SK-N-SH treated with all-trans-retinoic acid at 6 μM for 48 hours (cell line): ENCODE measurements around the gene ASTN2.

Source experiments
- ATAC-seq: fragments of 200-7000 bp; cut with Tn5 transposase; 3 replicates; pipeline ENCODE4 v1.9.1; 2020; ENCODE audit warnings: mild to moderate bottlenecking, moderate library complexity
- ARNTL ChIP-seq: fragments of 450-650 bp; formaldehyde crosslinking; IDR thresholded peaks from 2 replicates; pipeline ENCODE4 v1.5.0; 2020; ENCODE audit warnings: low read depth, mild to moderate bottlenecking, moderate library complexity, borderline replicate concordance
- BACH2 ChIP-seq: fragments of 250-450 bp; sonication (Bioruptor Pico); IDR thresholded peaks from 2 replicates; pipeline ENCODE4 v1.9.0; 2021; ENCODE audit warnings: mild to moderate bottlenecking, borderline replicate concordance
- CSDC2 ChIP-seq: fragments of 250-450 bp; sonication (Bioruptor Pico); IDR thresholded peaks from 2 replicates; pipeline ENCODE4 v1.5.0; 2020; ENCODE audit warnings: mild to moderate bottlenecking, moderate library complexity
- ESRRG ChIP-seq: fragments of 250-450 bp; sonication (Bioruptor Pico); IDR thresholded peaks from 2 replicates; pipeline ENCODE4 v1.6.1; 2021; ENCODE audit warnings: mild to moderate bottlenecking
- GLIS3 ChIP-seq: fragments of 250-450 bp; sonication (Bioruptor Pico); IDR thresholded peaks from 2 replicates; pipeline ENCODE4 v1.5.0; 2020; ENCODE audit warnings: mild to moderate bottlenecking, moderate library complexity
- ISL1 ChIP-seq: fragments of 250-450 bp; sonication (Bioruptor Pico); IDR thresholded peaks from 2 replicates; pipeline ENCODE4 v2.1.2; 2022; ENCODE audit warnings: mild to moderate bottlenecking, moderate library complexity
- OSR1 ChIP-seq: fragments of 250-450 bp; sonication (Bioruptor Pico); IDR thresholded peaks from 2 replicates; pipeline ENCODE4 v1.8.0; 2022; ENCODE audit warnings: moderate library complexity, mild to moderate bottlenecking, inconsistent platforms
- POU6F1 ChIP-seq: fragments of 250-450 bp; sonication (Bioruptor Pico); IDR thresholded peaks from 2 replicates; pipeline ENCODE4 v1.8.0; 2021; ENCODE audit warnings: low read depth, mild to moderate bottlenecking, moderate library complexity, borderline replicate concordance
- PPARA ChIP-seq: fragments of 250-450 bp; sonication (Bioruptor Pico); IDR thresholded peaks from 2 replicates; pipeline ENCODE4 v1.5.0; 2020; ENCODE audit warnings: mild to moderate bottlenecking, borderline replicate concordance
- RARB ChIP-seq: fragments of 250-450 bp; sonication (Bioruptor Pico); IDR thresholded peaks from 2 replicates; pipeline ENCODE4 v1.8.0; 2021; ENCODE audit warnings: mild to moderate bottlenecking, moderate library complexity
- SNAI2 ChIP-seq: fragments of 250-450 bp; sonication (Bioruptor Pico); IDR thresholded peaks from 2 replicates; pipeline ENCODE4 v1.5.0; 2020; ENCODE audit warnings: mild to moderate bottlenecking, moderate library complexity
- TCF4 ChIP-seq: fragments of 250-450 bp; sonication (Bioruptor Pico); IDR thresholded peaks from 2 replicates; pipeline ENCODE4 v1.8.0; 2021; ENCODE audit warnings: mild to moderate bottlenecking, moderate library complexity, borderline replicate concordance
- TOX ChIP-seq: fragments of 250-450 bp; sonication (Bioruptor Pico); IDR thresholded peaks from 2 replicates; pipeline ENCODE4 v1.8.0; 2021; ENCODE audit warnings: mild to moderate bottlenecking, moderate library complexity, borderline replicate concordance
- ZC3H10 ChIP-seq: fragments of 250-450 bp; sonication (Bioruptor Pico); IDR thresholded peaks from 2 replicates; pipeline ENCODE4 v1.5.1; 2021; ENCODE audit warnings: mild to moderate bottlenecking, moderate library complexity
- ZFP30 ChIP-seq: fragments of 450-650 bp; formaldehyde crosslinking; IDR thresholded peaks from 2 replicates; pipeline ENCODE4 v1.5.0; 2022; ENCODE audit warnings: mild to moderate bottlenecking, moderate library complexity
- ZNF565 ChIP-seq: fragments of 450-650 bp; formaldehyde crosslinking; conservative IDR thresholded peaks from 2 replicates; pipeline ENCODE4 v1.5.0; 2020; ENCODE audit warnings: low read depth, mild to moderate bottlenecking, moderate library complexity
- ZNF70 ChIP-seq: fragments of 450-650 bp; formaldehyde crosslinking; IDR thresholded peaks from 2 replicates; pipeline ENCODE4 v1.5.0; 2020; ENCODE audit warnings: mild to moderate bottlenecking, moderate library complexity
- ZNF8 ChIP-seq: fragments of 450-650 bp; formaldehyde crosslinking; IDR thresholded peaks from 2 replicates; pipeline ENCODE4 v1.5.0; 2020; ENCODE audit warnings: mild to moderate bottlenecking, moderate library complexity
- TF ChIP-seq, protein P1 (sequence below): fragments of 250-450 bp; sonication (Bioruptor Pico); IDR thresholded peaks from 2 replicates; pipeline ENCODE4 v1.8.0; 2020; ENCODE audit warnings: mild to moderate bottlenecking, moderate library complexity, borderline replicate concordance
- TF ChIP-seq, protein P2 (sequence below): fragments of 250-450 bp; sonication (Bioruptor Pico); IDR thresholded peaks from 2 replicates; pipeline ENCODE4 v1.5.1; 2021; ENCODE audit warnings: mild to moderate bottlenecking, moderate library complexity
- TF ChIP-seq, protein P3 (sequence below): fragments of 250-450 bp; sonication (Bioruptor Pico); IDR thresholded peaks from 2 replicates; pipeline ENCODE4 v1.5.0; 2020; ENCODE audit warnings: mild to moderate bottlenecking, moderate library complexity

The ASTN2 gene

DNA sequence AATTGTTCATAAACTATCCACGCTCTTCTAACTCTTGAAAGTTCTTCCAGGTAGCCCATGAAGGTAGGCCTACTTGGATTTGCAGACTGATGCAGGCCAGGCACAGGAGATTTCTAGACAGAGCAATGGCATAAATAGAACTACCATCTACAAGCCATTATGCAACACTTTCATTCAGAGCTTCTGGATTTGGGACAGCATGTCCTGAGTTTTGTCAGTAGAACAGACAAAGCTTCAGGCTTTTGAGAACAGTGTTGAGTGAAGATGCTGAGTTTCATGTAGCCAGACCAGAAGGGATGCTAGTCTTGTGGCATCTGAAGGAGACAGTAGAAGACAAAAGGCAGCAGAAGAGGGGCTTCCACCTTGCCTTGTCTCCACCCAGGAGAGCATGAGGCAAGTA lies 531.2 kb downstream of the ASTN2 start:
- TF ChIP-seq ZC3H10 (CRISPR knock-in tag): no peak
- TF ChIP-seq POU6F1 (CRISPR knock-in tag): no peak
- no peak for TF ChIP-seq ARNTL (CRISPR knock-in tag)
- TF ChIP-seq PPARA (CRISPR knock-in tag): no peak
- TF ChIP-seq, protein P1, sequence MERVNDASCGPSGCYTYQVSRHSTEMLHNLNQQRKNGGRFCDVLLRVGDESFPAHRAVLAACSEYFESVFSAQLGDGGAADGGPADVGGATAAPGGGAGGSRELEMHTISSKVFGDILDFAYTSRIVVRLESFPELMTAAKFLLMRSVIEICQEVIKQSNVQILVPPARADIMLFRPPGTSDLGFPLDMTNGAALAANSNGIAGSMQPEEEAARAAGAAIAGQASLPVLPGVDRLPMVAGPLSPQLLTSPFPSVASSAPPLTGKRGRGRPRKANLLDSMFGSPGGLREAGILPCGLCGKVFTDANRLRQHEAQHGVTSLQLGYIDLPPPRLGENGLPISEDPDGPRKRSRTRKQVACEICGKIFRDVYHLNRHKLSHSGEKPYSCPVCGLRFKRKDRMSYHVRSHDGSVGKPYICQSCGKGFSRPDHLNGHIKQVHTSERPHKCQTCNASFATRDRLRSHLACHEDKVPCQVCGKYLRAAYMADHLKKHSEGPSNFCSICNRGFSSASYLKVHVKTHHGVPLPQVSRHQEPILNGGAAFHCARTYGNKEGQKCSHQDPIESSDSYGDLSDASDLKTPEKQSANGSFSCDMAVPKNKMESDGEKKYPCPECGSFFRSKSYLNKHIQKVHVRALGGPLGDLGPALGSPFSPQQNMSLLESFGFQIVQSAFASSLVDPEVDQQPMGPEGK (CRISPR knock-in tag): no peak
- no peak for TF ChIP-seq RARB (CRISPR knock-in tag)
- no peak for TF ChIP-seq SNAI2 (CRISPR knock-in tag)
- no peak for TF ChIP-seq BACH2 (CRISPR knock-in tag)
- TF ChIP-seq ZFP30 (CRISPR knock-in tag): no peak
- no peak for TF ChIP-seq CSDC2 (CRISPR knock-in tag)
- TF ChIP-seq, protein P2, sequence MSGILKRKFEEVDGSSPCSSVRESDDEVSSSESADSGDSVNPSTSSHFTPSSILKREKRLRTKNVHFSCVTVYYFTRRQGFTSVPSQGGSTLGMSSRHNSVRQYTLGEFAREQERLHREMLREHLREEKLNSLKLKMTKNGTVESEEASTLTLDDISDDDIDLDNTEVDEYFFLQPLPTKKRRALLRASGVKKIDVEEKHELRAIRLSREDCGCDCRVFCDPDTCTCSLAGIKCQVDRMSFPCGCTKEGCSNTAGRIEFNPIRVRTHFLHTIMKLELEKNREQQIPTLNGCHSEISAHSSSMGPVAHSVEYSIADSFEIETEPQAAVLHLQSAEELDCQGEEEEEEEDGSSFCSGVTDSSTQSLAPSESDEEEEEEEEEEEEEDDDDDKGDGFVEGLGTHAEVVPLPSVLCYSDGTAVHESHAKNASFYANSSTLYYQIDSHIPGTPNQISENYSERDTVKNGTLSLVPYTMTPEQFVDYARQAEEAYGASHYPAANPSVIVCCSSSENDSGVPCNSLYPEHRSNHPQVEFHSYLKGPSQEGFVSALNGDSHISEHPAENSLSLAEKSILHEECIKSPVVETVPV (CRISPR knock-in tag): no peak
- TF ChIP-seq ZNF70 (CRISPR knock-in tag): no peak
- TF ChIP-seq ESRRG (CRISPR knock-in tag): no peak
- TF ChIP-seq TOX (CRISPR knock-in tag): no peak
- no peak for TF ChIP-seq ZNF565
- TF ChIP-seq TCF4 (CRISPR knock-in tag): no peak
- TF ChIP-seq, protein P3, sequence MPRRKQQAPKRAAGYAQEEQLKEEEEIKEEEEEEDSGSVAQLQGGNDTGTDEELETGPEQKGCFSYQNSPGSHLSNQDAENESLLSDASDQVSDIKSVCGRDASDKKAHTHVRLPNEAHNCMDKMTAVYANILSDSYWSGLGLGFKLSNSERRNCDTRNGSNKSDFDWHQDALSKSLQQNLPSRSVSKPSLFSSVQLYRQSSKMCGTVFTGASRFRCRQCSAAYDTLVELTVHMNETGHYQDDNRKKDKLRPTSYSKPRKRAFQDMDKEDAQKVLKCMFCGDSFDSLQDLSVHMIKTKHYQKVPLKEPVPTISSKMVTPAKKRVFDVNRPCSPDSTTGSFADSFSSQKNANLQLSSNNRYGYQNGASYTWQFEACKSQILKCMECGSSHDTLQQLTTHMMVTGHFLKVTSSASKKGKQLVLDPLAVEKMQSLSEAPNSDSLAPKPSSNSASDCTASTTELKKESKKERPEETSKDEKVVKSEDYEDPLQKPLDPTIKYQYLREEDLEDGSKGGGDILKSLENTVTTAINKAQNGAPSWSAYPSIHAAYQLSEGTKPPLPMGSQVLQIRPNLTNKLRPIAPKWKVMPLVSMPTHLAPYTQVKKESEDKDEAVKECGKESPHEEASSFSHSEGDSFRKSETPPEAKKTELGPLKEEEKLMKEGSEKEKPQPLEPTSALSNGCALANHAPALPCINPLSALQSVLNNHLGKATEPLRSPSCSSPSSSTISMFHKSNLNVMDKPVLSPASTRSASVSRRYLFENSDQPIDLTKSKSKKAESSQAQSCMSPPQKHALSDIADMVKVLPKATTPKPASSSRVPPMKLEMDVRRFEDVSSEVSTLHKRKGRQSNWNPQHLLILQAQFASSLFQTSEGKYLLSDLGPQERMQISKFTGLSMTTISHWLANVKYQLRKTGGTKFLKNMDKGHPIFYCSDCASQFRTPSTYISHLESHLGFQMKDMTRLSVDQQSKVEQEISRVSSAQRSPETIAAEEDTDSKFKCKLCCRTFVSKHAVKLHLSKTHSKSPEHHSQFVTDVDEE (CRISPR knock-in tag): no peak
- TF ChIP-seq, all 23 proteins: peak for 0

GRCh38 chr9:116877072-116877471 lies 537.8 kb downstream of the ASTN2 start:
- TF ChIP-seq GLIS3 (CRISPR knock-in tag): no peak
- no peak for TF ChIP-seq SNAI2 (CRISPR knock-in tag)
- no peak for TF ChIP-seq ZFP30 (CRISPR knock-in tag)
- no peak for TF ChIP-seq ZNF8 (CRISPR knock-in tag)
- TF ChIP-seq, protein P1 (CRISPR knock-in tag): no peak
- TF ChIP-seq ISL1: no peak
- TF ChIP-seq ZNF70 (CRISPR knock-in tag): no peak
- TF ChIP-seq ZC3H10 (CRISPR knock-in tag): no peak
- no peak for TF ChIP-seq OSR1
- TF ChIP-seq ESRRG (CRISPR knock-in tag): no peak
- TF ChIP-seq BACH2 (CRISPR knock-in tag): no peak
- no peak for TF ChIP-seq PPARA (CRISPR knock-in tag)
- TF ChIP-seq, protein P3 (CRISPR knock-in tag): no peak
- no peak for ATAC-seq

More for the DNA sequence above, 531.2 kb downstream of the ASTN2 start:
- ATAC-seq: no peak
